Spleen (tissue), 11 donors: ENCODE measurements around the gene TRPV5. TPM values are rescaled to one million over a fixed set of nuclear protein-coding genes. Genes with fewer than 3 reads are reported as not detected.

Experiments used
- DNase-seq: peaks from one replicate; pipeline ENCODE4 v3.0.0-alpha.2; 2020
- H3K27ac ChIP-seq, 8 donors: fragments of 200-600 bp; sonication (generic) in 7 of 8; 1 replicate in 4 of 8; 2 replicates in 4 of 8; pipeline versions ENCODE4 v1.5.0 to v1.8.0; 2016 to 2021; ENCODE audit warnings: inconsistent platforms in 4 of 8, mild to moderate bottlenecking in 4 of 8, moderate library complexity in 1 of 8
- H3K27me3 ChIP-seq, 7 donors: fragments of 200-600 bp; sonication (generic) in 6 of 7; replicated peaks in 1 of 7; 1 replicate in 4 of 7; 2 replicates in 3 of 7; pipeline versions ENCODE4 v1.5.0 to v1.8.0; 2016 to 2021; ENCODE audit warnings: inconsistent platforms in 3 of 7, mild to moderate bottlenecking in 1 of 7
- H3K36me3 ChIP-seq, 6 donors: fragments of 200-600 bp; sonication (generic) in 5 of 6; 1 replicate in 4 of 6; 2 replicates in 2 of 6; pipeline versions ENCODE4 v1.5.0 to v1.8.0; 2016 to 2021; ENCODE audit warnings: inconsistent platforms in 2 of 6
- H3K4me1 ChIP-seq, 6 donors: fragments of 200-600 bp; sonication (generic) in 5 of 6; 1 replicate in 3 of 6; 2 replicates in 3 of 6; pipeline versions ENCODE4 v1.5.0 to v1.8.0; 2016 to 2021; ENCODE audit warnings: inconsistent platforms in 3 of 6
- H3K4me3 ChIP-seq, 8 donors: fragments of 200-600 bp; sonication (generic) in 7 of 8; 1 replicate in 4 of 8; 2 replicates in 4 of 8; pipeline versions ENCODE4 v1.5.0 to v1.8.0; 2016 to 2021; ENCODE audit warnings: inconsistent platforms in 4 of 8, mild to moderate bottlenecking in 4 of 8, moderate library complexity in 2 of 8
- H3K9me3 ChIP-seq, 8 donors: fragments of 200-600 bp; sonication (generic) in 7 of 8; 1 replicate in 4 of 8; 2 replicates in 4 of 8; pipeline versions ENCODE4 v1.5.0 to v1.8.0; 2016 to 2021; ENCODE audit warnings: inconsistent platforms in 4 of 8
- CTCF ChIP-seq, 11 experiments: fragments of 200-600 bp in 7 of 11; fragments of 450-650 bp in 4 of 11; sonication (generic) in 4 of 11; IDR thresholded peaks in 8 of 11; conservative IDR thresholded peaks in 3 of 11; 1 replicate in 7 of 11; 2 replicates in 4 of 11; pipeline versions ENCODE4 v1.4.0 to v1.8.0; 2016 to 2021; ENCODE audit warnings: antibody characterized with exemption in 11 of 11, inconsistent platforms in 4 of 11, mild to moderate bottlenecking in 1 of 11
- POLR2A ChIP-seq, 3 donors: fragments of 450-650 bp; IDR thresholded peaks; one replicate each; pipeline ENCODE4 v1.5.1; 2017; ENCODE audit warnings: antibody characterized with exemption in 3 of 3, mild to moderate bottlenecking in 1 of 3
- POLR2AphosphoS5 ChIP-seq, 3 donors: sonication (generic); formaldehyde crosslinking; IDR thresholded peaks; one replicate each; pipeline ENCODE4 v1.5.1; 2017; ENCODE audit warnings: antibody characterized with exemption in 3 of 3
- WGBS, 5 donors: extraction: QIAGEN DNeasy Blood & Tissue Kit in 3 of 5; methylation state at CpG; one replicate each; pipeline versions ENCODE4 v1.1.5 to v1.1.7; 2013 to 2018; 5-methylcytosine and 5-hydroxymethylcytosine counted together
- intact Hi-C: fragments of 100-400 bp; cut with DNase I; formaldehyde crosslinking; loops from one replicate; pipeline ENCODE4 v1.15.0; 2023; ENCODE audit warnings: low total_unique reads
- polyA plus RNA-seq, 3 donors: library from polyadenylated mRNA; stranded (reverse); fragments of 200-250 nt; gene quantifications; one replicate each; pipeline ENCODE4 v1.2.1, GENCODE V29; 2013
- total RNA-seq, 7 donors: library from RNA; depleted of rRNA in 3 of 7; stranded (reverse); fragments of >200 nt in 3 of 7; fragmentation: NEBNext Ultra II Directional in 4 of 7; extraction: Animal tissue kit (Norgen Biotek cat#: 25700) in 4 of 7; gene quantifications; one replicate each; pipeline versions ENCODE4 v1.1.0 to v1.2.1, GENCODE V29; 2016 to 2021
- donor health status: healthy with polysubstance abuse.
- donor health status: DM: no; HTN: no; CAD: no; lungs with moderate emphysema.
- donor health status: DM: no; HTN: no; CAD: no.
- donor health status: Bipolar disorder and iron deficiency.
- donor health status: healthy.
- donor health status: DM: no; HTN: no; CAD: no.
- donor health status: DM: yes; HTN: yes; CAD: no.

Gene TRPV5
- total and polyA plus RNA-seq, 10 donors = 0.02 to 0.20 (median 0.03) TPM; not detected in 7

DNA sequence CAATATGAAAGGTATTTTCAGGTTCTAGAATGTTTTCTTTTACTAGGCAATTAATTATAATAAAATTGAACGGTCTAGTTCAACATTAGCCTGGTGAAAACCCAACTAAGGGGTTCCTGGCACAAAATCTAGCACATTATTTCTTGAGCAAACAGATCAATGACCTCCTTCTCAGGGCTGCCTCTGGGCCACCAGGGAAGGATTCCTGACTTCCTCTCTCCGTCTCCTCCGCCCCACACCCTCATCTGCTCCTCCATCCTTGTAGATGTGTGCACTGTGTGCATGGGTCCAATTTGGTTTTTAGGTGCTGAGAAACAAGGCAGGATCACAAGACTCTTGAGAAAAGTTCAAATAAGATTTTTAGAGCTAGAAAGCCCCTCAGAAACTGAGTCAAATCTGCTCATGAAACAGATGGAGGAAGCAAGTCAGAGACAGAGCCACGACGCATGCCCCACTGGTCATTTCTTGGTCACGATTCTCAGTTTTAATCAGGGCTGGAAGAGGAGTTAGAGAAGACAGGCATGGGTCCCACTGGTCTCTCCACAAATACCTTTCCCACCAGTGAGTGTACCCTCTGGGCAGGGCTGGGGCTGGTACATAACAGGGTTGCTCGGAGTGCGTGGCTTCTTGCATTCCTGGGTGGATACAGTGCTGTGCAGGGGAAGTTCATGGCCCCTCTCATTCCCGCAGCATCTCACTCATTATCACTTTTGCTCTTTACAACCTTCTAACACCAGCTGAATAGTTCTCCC lies 51.8 kb downstream of the TRPV5 start:
- TF ChIP-seq CTCF (IDR thresholded peaks at IDR 0.05 in 8 of 11, conservative IDR thresholded peaks at IDR 0.05 in 3 of 11) (no peak), POLR2AphosphoS5 (IDR thresholded peaks at IDR 0.05) (no peak), POLR2A (IDR thresholded peaks at IDR 0.05) (no peak)
- Histone ChIP-seq H3K27me3 (peaks cover 0 to 33% (median 0%) of the 10 kb centered on the region in 7 donors), H3K27ac (no peak overlapping the region), H3K9me3 (no peaks in the 10 kb centered on the region), H3K36me3 (no peaks in the 10 kb centered on the region), H3K4me3 (no peak overlapping the region), H3K4me1 (peaks cover 0 to 5% (median 0%) of the 10 kb centered on the region in 6 donors)
- DNase-seq = no peak
- WGBS, 5 donors = 78 to 88% (median 86%) methylated on average over 9 of the region's 9 CpGs
- intact Hi-C loops = no loop called here

GRCh38 chr7:142880876-142881505 lies 52.6 kb downstream of the TRPV5 start:
- DNase-seq = no peak
- Histone ChIP-seq H3K9me3 (no peaks in the 10 kb centered on the region), H3K4me1 (peaks cover 0 to 5% (median 0%) of the 10 kb centered on the region in 6 donors), H3K36me3 (no peaks in the 10 kb centered on the region), H3K4me3 (no peak overlapping the region), H3K27ac (no peak overlapping the region), H3K27me3 (peaks cover 0 to 33% (median 0%) of the 10 kb centered on the region in 7 donors)
- TF ChIP-seq CTCF (IDR thresholded peaks at IDR 0.05 in 8 of 11, conservative IDR thresholded peaks at IDR 0.05 in 3 of 11) (peak; percentile 36 to 83 (median 69)), POLR2AphosphoS5 (IDR thresholded peaks at IDR 0.05) (no peak)
- 33 to 43% (median 37%) methylated on average over 8 of the region's 8 CpGs for WGBS, 5 donors
- intact Hi-C loops = no loop called here

- intact Hi-C loops = no loop called here
- TF ChIP-seq POLR2AphosphoS5 (IDR thresholded peaks at IDR 0.05) (no peak), POLR2A (IDR thresholded peaks at IDR 0.05) (no peak), CTCF (IDR thresholded peaks at IDR 0.05 in 8 of 11, conservative IDR thresholded peaks at IDR 0.05 in 3 of 11) (no peak)
- 83 to 91% (median 89%) methylated on average over 5 of the region's 5 CpGs for WGBS, 5 donors
These were observed 54.5 kb downstream of the TRPV5 start for GRCh38 chr7:142879060-142879459.

GRCh38 chr7:142878315-142878714 lies 55.2 kb downstream of the TRPV5 start:
- DNase-seq = no peak
- TF ChIP-seq CTCF (IDR thresholded peaks at IDR 0.05 in 8 of 11, conservative IDR thresholded peaks at IDR 0.05 in 3 of 11) = no peak
- TF ChIP-seq POLR2A (IDR thresholded peaks at IDR 0.05) = no peak
- no peak for TF ChIP-seq POLR2AphosphoS5 (IDR thresholded peaks at IDR 0.05)
- Histone ChIP-seq H3K4me3 (no peak overlapping the region), H3K4me1 (peaks cover 0 to 5% (median 0%) of the 10 kb centered on the region in 6 donors), H3K9me3 (peaks cover 0 to 4% (median 0%) of the 10 kb centered on the region in 8 donors), H3K36me3 (no peaks in the 10 kb centered on the region), H3K27ac (no peak overlapping the region), H3K27me3 (peaks cover 0 to 26% (median 0%) of the 10 kb centered on the region in 7 donors)
- WGBS, 5 donors = 76 to 100% (median 94%) methylated on average over 3 of the region's 3 CpGs
- intact Hi-C loops = no loop called here

More at GRCh38 chr7:142879060-142879459, 54.5 kb downstream of the TRPV5 start:
- Histone ChIP-seq H3K4me3 (no peak overlapping the region), H3K27me3 (peaks cover 0 to 30% (median 0%) of the 10 kb centered on the region in 7 donors), H3K4me1 (peaks cover 0 to 5% (median 0%) of the 10 kb centered on the region in 6 donors), H3K27ac (no peak overlapping the region), H3K36me3 (no peaks in the 10 kb centered on the region), H3K9me3 (peaks cover 0 to 4% (median 0%) of the 10 kb centered on the region in 8 donors)
- no peak for DNase-seq
